HEK293 (cell line): ENCODE data around the gene NDUFB1.

ENCODE experiments used
- CTCF ChIA-PET: fragments of 350-600 bp; formaldehyde crosslinking; extraction: SDS; loops from one replicate; lab custom pipeline; 2021; ENCODE audit warnings: antibody characterized with exemption; lab: Yijun Ruan, JAX
- POLR2A ChIA-PET: fragments of 300-600 bp; formaldehyde crosslinking; extraction: SDS; loops from one replicate; lab custom pipeline; 2020; ENCODE audit warnings: antibody characterized with exemption, inconsistent platforms; lab: Yijun Ruan, JAX
- H3K27ac ChIP-seq: fragments of 200-500 bp; sonication (Bioruptor generic); 2 replicates; pipeline ENCODE4 v1.5.1; 2014; ENCODE audit warnings: low read depth, low read length, control low read depth, inconsistent platforms; ENCODE audit errors: extremely low read depth
- H3K36me3 ChIP-seq, 2 experiments: fragments of 200-500 bp in 1 of 2; sonication (Bioruptor generic) in 1 of 2; 1 replicate in 1 of 2; 2 replicates in 1 of 2; pipeline ENCODE4 v1.5.1; 2014 to 2017; ENCODE audit warnings: inconsistent platforms in 2 of 2, low read length in 2 of 2; ENCODE audit not compliant: control insufficient read depth in 2 of 2, insufficient read depth in 1 of 2
- H3K4me1 ChIP-seq: fragments of 200-500 bp; sonication (Bioruptor generic); 2 replicates; pipeline ENCODE4 v1.5.1; 2014; ENCODE audit warnings: mild to moderate bottlenecking, low read length, inconsistent platforms; ENCODE audit not compliant: control insufficient read depth, insufficient read depth
- H3K4me3 ChIP-seq: 2 replicates; pipeline ENCODE4 v1.5.1; 2011; ENCODE audit warnings: low read depth, mild to moderate bottlenecking, control low read depth, low read length, moderate library complexity
- H3K9me3 ChIP-seq: fragments of 200-500 bp; sonication (Bioruptor generic); 2 replicates; pipeline ENCODE4 v1.5.1; 2014; ENCODE audit warnings: low read depth, low read length, inconsistent platforms; ENCODE audit not compliant: control insufficient read depth, insufficient read depth
- BCL6B ChIP-seq: fragments of 450-650 bp; formaldehyde crosslinking; IDR thresholded peaks from 2 replicates; pipeline ENCODE4 v1.5.1; 2017; ENCODE audit warnings: missing biosample characterization, missing genetic modification characterization
- CTCF ChIP-seq: fragments of 450-650 bp; formaldehyde crosslinking; IDR thresholded peaks from 2 replicates; pipeline ENCODE4 v1.5.1; 2016; ENCODE audit warnings: missing biosample characterization, missing genetic modification characterization
- FEZF1 ChIP-seq: fragments of 450-650 bp; formaldehyde crosslinking; IDR thresholded peaks from 2 replicates; pipeline ENCODE4 v1.5.1; 2016; ENCODE audit warnings: missing biosample characterization, missing genetic modification characterization
- MZF1 ChIP-seq: fragments of 450-650 bp; formaldehyde crosslinking; IDR thresholded peaks from 2 replicates; pipeline ENCODE4 v1.5.1; 2017; ENCODE audit warnings: missing biosample characterization, missing genetic modification characterization, borderline replicate concordance
- PRDM1 ChIP-seq: fragments of 450-650 bp; formaldehyde crosslinking; IDR thresholded peaks from 2 replicates; pipeline ENCODE4; 2016; ENCODE audit warnings: missing biosample characterization, missing genetic modification characterization
- PRDM10 ChIP-seq: fragments of 450-650 bp; formaldehyde crosslinking; IDR thresholded peaks from 2 replicates; pipeline ENCODE4 v1.5.1; 2016; ENCODE audit warnings: missing biosample characterization, missing genetic modification characterization
- SCRT2 ChIP-seq: fragments of 450-650 bp; formaldehyde crosslinking; IDR thresholded peaks from 2 replicates; pipeline ENCODE4 v1.5.1; 2016; ENCODE audit warnings: missing biosample characterization, missing genetic modification characterization
- SP3 ChIP-seq: fragments of 450-650 bp; formaldehyde crosslinking; IDR thresholded peaks from 2 replicates; pipeline ENCODE4 v1.5.1; 2016; ENCODE audit warnings: missing biosample characterization, missing genetic modification characterization
- SP7 ChIP-seq: fragments of 450-650 bp; formaldehyde crosslinking; IDR thresholded peaks from 2 replicates; pipeline ENCODE4 v1.5.1; 2016; ENCODE audit warnings: missing biosample characterization, missing genetic modification characterization
- ZBTB17 ChIP-seq: fragments of 450-650 bp; formaldehyde crosslinking; IDR thresholded peaks from 2 replicates; pipeline ENCODE4 v1.5.1; 2016; ENCODE audit warnings: missing biosample characterization, missing genetic modification characterization
- ZBTB20 ChIP-seq: fragments of 450-650 bp; formaldehyde crosslinking; IDR thresholded peaks from 2 replicates; pipeline ENCODE4 v1.5.1; 2016; ENCODE audit warnings: missing biosample characterization, missing genetic modification characterization
- ZNF132 ChIP-seq: fragments of 450-650 bp; formaldehyde crosslinking; IDR thresholded peaks from 2 replicates; pipeline ENCODE4 v1.5.1; 2017; ENCODE audit warnings: missing biosample characterization, missing genetic modification characterization, borderline replicate concordance
- ZNF148 ChIP-seq: fragments of 450-650 bp; formaldehyde crosslinking; IDR thresholded peaks from 2 replicates; pipeline ENCODE4 v1.5.0; 2017; ENCODE audit warnings: missing biosample characterization, missing genetic modification characterization, borderline replicate concordance
- ZNF280C ChIP-seq: fragments of 450-650 bp; formaldehyde crosslinking; IDR thresholded peaks from 2 replicates; pipeline ENCODE4 v1.5.1; 2016; ENCODE audit warnings: missing biosample characterization, missing genetic modification characterization
- ZNF354C ChIP-seq: fragments of 450-650 bp; formaldehyde crosslinking; IDR thresholded peaks from 2 replicates; pipeline ENCODE4 v1.5.1; 2016; ENCODE audit warnings: missing biosample characterization, missing genetic modification characterization, low read depth, borderline replicate concordance
- ZNF394 ChIP-seq: fragments of 450-650 bp; formaldehyde crosslinking; IDR thresholded peaks from 2 replicates; pipeline ENCODE4 v1.5.1; 2016; ENCODE audit warnings: missing biosample characterization, missing genetic modification characterization, mild to moderate bottlenecking, moderate library complexity, borderline replicate concordance
- ZNF426 ChIP-seq: fragments of 450-650 bp; formaldehyde crosslinking; IDR thresholded peaks from 2 replicates; pipeline ENCODE4 v1.5.1; 2017; ENCODE audit warnings: missing biosample characterization, missing genetic modification characterization, mild to moderate bottlenecking, inconsistent platforms, moderate library complexity
- ZNF548 ChIP-seq: fragments of 450-650 bp; formaldehyde crosslinking; IDR thresholded peaks from 2 replicates; pipeline ENCODE4 v1.5.1; 2016; ENCODE audit warnings: missing biosample characterization, missing genetic modification characterization
- ZNF585B ChIP-seq: fragments of 450-650 bp; formaldehyde crosslinking; IDR thresholded peaks from 2 replicates; pipeline ENCODE4 v1.5.1; 2016; ENCODE audit warnings: missing biosample characterization, missing genetic modification characterization
- ZNF639 ChIP-seq: fragments of 450-650 bp; formaldehyde crosslinking; IDR thresholded peaks from 2 replicates; pipeline ENCODE4 v1.5.1; 2016; ENCODE audit warnings: missing biosample characterization, missing genetic modification characterization
- ZNF654 ChIP-seq: fragments of 450-650 bp; formaldehyde crosslinking; IDR thresholded peaks from 2 replicates; pipeline ENCODE4 v1.5.1; 2016; ENCODE audit warnings: low read depth, missing biosample characterization, missing genetic modification characterization
- ZNF776 ChIP-seq: fragments of 450-650 bp; formaldehyde crosslinking; IDR thresholded peaks from 2 replicates; pipeline ENCODE4 v1.5.0; 2017; ENCODE audit warnings: missing biosample characterization, missing genetic modification characterization, borderline replicate concordance
- ZSCAN16 ChIP-seq: fragments of 450-650 bp; formaldehyde crosslinking; IDR thresholded peaks from 2 replicates; pipeline ENCODE4 v1.5.1; 2016; ENCODE audit warnings: missing biosample characterization, missing genetic modification characterization

Gene NDUFB1

GRCh38 chr14:92143309-92143708 lies 21.8 kb upstream of the NDUFB1 start:
- H3K4me1 ChIP-seq: no peaks in the 10 kb centered on the region
- CTCF ChIA-PET: interaction anchor here (0.6 to 1.9 kb wide), 3 partner anchors 8 to 250 kb away, joined by 3 to 12 read pairs (median 4); no protein-coding TSS in a partner anchor
- H3K36me3 ChIP-seq: peaks cover 70 to 84% of the 10 kb centered on the region in 2 experiments
- POLR2A ChIA-PET: no interaction called here
- H3K27ac ChIP-seq: no peak overlapping the region
- no peak overlapping the region for H3K4me3 ChIP-seq
- no peaks in the 10 kb centered on the region for H3K9me3 ChIP-seq
- TF ChIP-seq ZNF548 (tag by site-specific recombination): no peak
- no peak for TF ChIP-seq FEZF1 (tag by site-specific recombination)
- TF ChIP-seq ZNF280C (tag by site-specific recombination): no peak
- no peak for TF ChIP-seq ZNF776
- no peak for TF ChIP-seq ZNF132
- no peak for TF ChIP-seq PRDM10 (tag by site-specific recombination)
- TF ChIP-seq PRDM1 (tag by site-specific recombination): no peak
- no peak for TF ChIP-seq SCRT2 (tag by site-specific recombination)
- TF ChIP-seq ZBTB20 (tag by site-specific recombination): no peak
- no peak for TF ChIP-seq ZBTB17
- no peak for TF ChIP-seq ZNF426 (tag by site-specific recombination)
- TF ChIP-seq ZSCAN16: no peak
- no peak for TF ChIP-seq MZF1
- TF ChIP-seq SP3: no peak
- no peak for TF ChIP-seq ZNF148 (tag by site-specific recombination)

- POLR2A ChIA-PET: interaction anchor here (1.4 kb wide), 1 partner anchor 13 kb away, joined by 3 read pairs; no protein-coding TSS in a partner anchor
- Histone ChIP-seq H3K4me1 (no peaks in the 10 kb centered on the region), H3K36me3 (peaks cover 71 to 85% of the 10 kb centered on the region in 2 experiments), H3K4me3 (no peak overlapping the region), H3K27ac (no peak overlapping the region), H3K9me3 (no peaks in the 10 kb centered on the region)
- CTCF ChIA-PET: interaction anchor here (0.6 to 2.6 kb wide), 14 partner anchors 9 to 1029 kb away, joined by 3 to 12 read pairs (median 5); partner anchors contain the start of genes CPSF2 and NDUFB1
- TF ChIP-seq SP7 (tag by site-specific recombination): no peak
- no peak for TF ChIP-seq BCL6B (tag by site-specific recombination)
- TF ChIP-seq ZNF354C (tag by site-specific recombination): no peak
- TF ChIP-seq ZNF639 (tag by site-specific recombination): no peak
- no peak for TF ChIP-seq ZNF394 (tag by site-specific recombination)
- TF ChIP-seq ZNF585B (tag by site-specific recombination): no peak
- 0 out of 2 replicates have a peak, but pooled peaks have one; percentile 10 for TF ChIP-seq CTCF
- TF ChIP-seq ZNF654 (tag by site-specific recombination): peak; percentile 75
- TF ChIP-seq, all 188 proteins: peak for 2
Measured at GRCh38 chr14:92135269-92135668, 13.8 kb upstream of the NDUFB1 start.
